A549 treated with RU486 at 1 μM for 4 hours (cell line): Measurements from ENCODE around the gene GP5. TPM values are rescaled to one million over a fixed set of nuclear protein-coding genes. Genes with fewer than 3 reads are reported as not detected.

Experiments used
- total RNA-seq: library from RNA; stranded (reverse); fragments of 200-300 nt; extraction: Qiagen RNA extraction; gene quantifications from 5 replicates; pipeline ENCODE4 v1.2.3, GENCODE V29; 2022; ENCODE audit warnings: low read depth

GP5 gene, protein sequence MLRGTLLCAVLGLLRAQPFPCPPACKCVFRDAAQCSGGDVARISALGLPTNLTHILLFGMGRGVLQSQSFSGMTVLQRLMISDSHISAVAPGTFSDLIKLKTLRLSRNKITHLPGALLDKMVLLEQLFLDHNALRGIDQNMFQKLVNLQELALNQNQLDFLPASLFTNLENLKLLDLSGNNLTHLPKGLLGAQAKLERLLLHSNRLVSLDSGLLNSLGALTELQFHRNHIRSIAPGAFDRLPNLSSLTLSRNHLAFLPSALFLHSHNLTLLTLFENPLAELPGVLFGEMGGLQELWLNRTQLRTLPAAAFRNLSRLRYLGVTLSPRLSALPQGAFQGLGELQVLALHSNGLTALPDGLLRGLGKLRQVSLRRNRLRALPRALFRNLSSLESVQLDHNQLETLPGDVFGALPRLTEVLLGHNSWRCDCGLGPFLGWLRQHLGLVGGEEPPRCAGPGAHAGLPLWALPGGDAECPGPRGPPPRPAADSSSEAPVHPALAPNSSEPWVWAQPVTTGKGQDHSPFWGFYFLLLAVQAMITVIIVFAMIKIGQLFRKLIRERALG
- total RNA-seq = 0.03 TPM in 1 of 5 replicates, not detected in the others

DNA sequence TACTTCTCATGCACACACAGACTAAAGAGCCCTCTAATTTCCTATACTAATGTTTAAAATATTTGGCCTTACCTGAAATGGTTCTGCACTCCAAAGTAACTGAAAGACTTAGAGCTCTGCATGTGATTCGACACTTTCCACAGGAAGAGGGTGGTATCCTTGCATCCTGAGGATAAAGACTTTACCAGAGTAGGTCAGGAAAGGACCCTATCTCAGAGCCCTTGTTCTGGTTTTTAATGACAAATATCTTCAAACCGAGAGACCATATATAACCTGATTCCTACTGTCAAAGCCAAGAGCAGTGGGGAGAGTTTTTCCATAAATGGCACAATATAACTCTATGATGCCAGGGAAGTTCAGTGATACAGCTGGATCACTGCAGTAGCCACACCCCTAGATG, at the start of gene GP5:
Gene GP5, minus strand, starts transcription at position 101 of the 400 bp plus-strand sequence. CDS start 984 bp downstream, outside the sequence.

DNA sequence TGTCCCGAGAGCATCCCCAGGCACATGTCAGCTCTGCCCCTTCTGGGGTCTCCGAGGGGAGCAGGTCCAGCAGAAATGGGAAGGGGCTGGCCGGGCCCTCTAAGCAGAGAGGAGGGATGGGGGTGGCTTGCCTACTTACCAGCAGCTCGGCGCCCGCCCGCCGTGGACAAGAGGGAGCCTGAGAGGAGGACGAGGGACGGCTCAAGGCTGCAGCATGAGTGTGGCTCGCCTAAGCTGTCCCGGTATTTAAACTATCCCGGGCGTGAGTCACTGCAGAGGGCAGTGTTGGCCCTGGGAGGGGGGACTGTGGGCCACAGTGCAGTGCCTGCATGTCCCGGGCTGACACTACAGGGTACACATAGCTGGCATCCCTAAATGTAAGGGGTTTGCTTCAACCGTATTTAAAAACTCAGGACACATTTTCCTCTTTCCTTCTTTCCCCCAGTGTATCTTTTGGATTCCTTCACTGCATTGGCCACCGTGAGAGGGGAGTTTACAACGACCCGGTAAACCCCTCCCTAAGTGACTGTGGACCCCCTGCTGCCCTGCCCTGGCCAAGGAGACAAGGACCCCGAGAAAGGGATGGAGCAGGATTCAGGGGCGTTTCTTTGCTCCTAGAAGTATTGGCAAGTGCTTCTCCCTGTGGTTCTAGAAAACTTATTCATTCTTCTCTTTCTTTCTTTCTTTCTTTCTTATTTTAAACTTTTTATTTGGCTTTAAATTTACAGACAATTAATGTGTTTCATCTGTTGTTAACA, 29.4 kb downstream of the GP5 start, which contains the start of gene LRRC15:
Gene LRRC15, minus strand, starts transcription at position 222 of the 758 bp plus-strand sequence. CDS start 8,700 bp downstream, outside the sequence.

DNA sequence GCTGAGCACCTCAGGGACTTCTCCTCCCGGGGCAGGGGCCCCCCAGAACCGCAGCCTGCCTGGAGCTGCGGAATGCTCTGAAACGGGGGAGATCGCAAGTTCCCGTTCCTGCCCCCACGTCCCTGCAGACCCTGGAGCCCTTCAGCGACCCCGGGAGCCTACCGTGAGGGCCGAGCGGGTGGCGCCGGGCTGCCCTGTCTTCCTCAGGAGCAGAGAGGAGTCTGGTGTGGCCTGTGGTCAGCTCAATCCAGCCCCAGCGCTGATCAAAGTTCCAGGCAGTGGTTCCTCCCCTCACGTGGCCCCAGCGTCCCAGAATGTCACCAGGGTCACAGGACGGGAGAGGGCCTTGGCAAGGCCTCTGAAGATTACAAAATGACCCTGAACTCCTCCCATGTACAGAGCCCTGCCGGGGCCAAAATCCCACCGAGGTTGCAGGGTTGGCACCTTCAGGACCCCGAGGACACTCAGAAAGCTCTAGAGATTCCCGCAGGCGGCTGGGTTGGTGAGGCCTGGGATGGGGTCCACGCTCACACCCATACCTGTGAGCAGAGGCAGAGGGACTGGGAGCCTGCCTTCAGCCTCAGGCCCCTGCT, 47.9 kb downstream of the GP5 start, which contains the start of gene CPN2:
Gene CPN2, minus strand, starts transcription at position 249 of the 593 bp plus-strand sequence. CDS start 8,626 bp downstream, outside the sequence.

Other genes with a start within 250 kb of the GP5 start
- not detected in 5 replicates for gene CPN2, start 47.9 kb downstream of the GP5 start, total RNA-seq
- 0.15 to 0.22 TPM (median 0.22 TPM) in 5 replicates for gene LRRC15, start 29.5 kb downstream of the GP5 start, total RNA-seq
- 19.4 to 50.3 TPM (median 35.8 TPM) in 5 replicates for gene ATP13A3, start 87.7 kb upstream of the GP5 start, total RNA-seq
- gene TMEM44, start 234.2 kb upstream of the GP5 start, total RNA-seq = 8.8 to 11.3 TPM (median 10.5 TPM) in 5 replicates